ENCODE results near the gene POMZP3. TPM values are rescaled to one million over a fixed set of nuclear protein-coding genes. Genes with fewer than 3 reads are reported as not detected.
"Not testable (repeated sequence)": the region's sequence is repeated elsewhere in the genome, so short reads cannot be mapped to it uniquely, and the experiment has no call there.

Gene POMZP3
- total RNA-seq, 1 donor from 2014 or later, result 12.0 TPM

DNA sequence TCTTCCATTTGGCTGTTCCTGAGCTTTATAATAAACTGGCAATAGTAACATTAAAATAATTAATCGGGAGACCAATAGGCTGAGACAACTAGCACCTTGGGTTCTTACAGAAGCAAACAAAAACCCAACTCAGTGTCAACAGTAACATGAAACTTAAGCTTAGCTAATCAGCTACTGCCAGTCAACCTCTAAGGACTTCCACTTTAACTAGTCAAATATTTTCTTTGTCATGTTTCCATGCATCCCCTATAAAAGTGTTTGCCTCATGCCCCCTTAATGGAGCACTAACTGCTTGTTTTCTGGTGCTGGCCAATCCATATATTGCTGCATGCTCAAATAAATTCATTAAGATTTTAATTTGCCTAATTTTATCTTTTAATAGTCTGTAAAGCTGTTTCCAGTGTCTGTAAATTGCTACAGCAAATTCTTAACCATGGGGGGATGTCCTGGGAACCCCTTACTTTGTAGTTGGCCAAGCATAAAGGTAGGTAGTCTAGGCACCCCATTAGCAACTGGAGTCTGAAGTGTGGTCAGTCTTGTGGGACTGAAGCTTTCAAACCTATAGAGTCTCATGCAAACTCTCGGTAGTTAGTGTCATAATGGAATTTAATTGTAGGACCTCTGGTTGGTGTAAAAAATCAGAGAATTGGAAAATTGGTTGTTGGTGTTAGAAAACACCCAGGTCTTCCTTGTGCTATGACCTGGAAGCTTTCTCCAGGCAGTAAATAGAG is 40.3 kb downstream of the POMZP3 start:
- H3K27ac ChIP-seq; intact Hi-C loops (cut with DNase I); H3K36me3 ChIP-seq; H3K4me3 ChIP-seq; H3K27me3 ChIP-seq; DNase-seq; H3K9me3 ChIP-seq: not testable (repeated sequence)
- peak; percentile 32 for ATAC-seq
- peaks cover 42% of the 10 kb centered on the region for H3K4me1 ChIP-seq

- H3K9me3 ChIP-seq; H3K27me3 ChIP-seq; intact Hi-C loops (cut with DNase I); H3K4me3 ChIP-seq; ATAC-seq; DNase-seq; H3K36me3 ChIP-seq: not testable (repeated sequence)
- Histone ChIP-seq H3K27ac (peak overlapping the region; percentile 61), H3K4me1 (peaks cover 35% of the 10 kb centered on the region)
These were observed 43.3 kb downstream of the POMZP3 start for GRCh38 chr7:76583636-76584281.

GRCh38 chr7:76582848-76583631 is 44.0 kb downstream of the POMZP3 start:
- H3K4me3 ChIP-seq; H3K36me3 ChIP-seq; intact Hi-C loops (cut with DNase I); H3K27me3 ChIP-seq; H3K9me3 ChIP-seq: not testable (repeated sequence)
- DNase-seq (peak; percentile 69), ATAC-seq (peak; percentile 99)
- H3K4me1 ChIP-seq, result peaks cover 35% of the 10 kb centered on the region
- peak overlapping the region; percentile 65 for H3K27ac ChIP-seq

- H3K27ac ChIP-seq; H3K27me3 ChIP-seq; intact Hi-C loops (cut with DNase I); H3K4me3 ChIP-seq; H3K36me3 ChIP-seq; H3K9me3 ChIP-seq; DNase-seq; H3K4me1 ChIP-seq: not testable (repeated sequence)
- peak; percentile 69 for ATAC-seq
These were observed 51.0 kb downstream of the POMZP3 start for GRCh38 chr7:76575919-76576655.

- H3K27ac ChIP-seq; H3K9me3 ChIP-seq; intact Hi-C loops (cut with DNase I); H3K4me1 ChIP-seq; H3K4me3 ChIP-seq; H3K27me3 ChIP-seq; H3K36me3 ChIP-seq; DNase-seq: not testable (repeated sequence)
- ATAC-seq, result peak; percentile 55
These were observed 51.6 kb downstream of the POMZP3 start for GRCh38 chr7:76575431-76575830.

DNA sequence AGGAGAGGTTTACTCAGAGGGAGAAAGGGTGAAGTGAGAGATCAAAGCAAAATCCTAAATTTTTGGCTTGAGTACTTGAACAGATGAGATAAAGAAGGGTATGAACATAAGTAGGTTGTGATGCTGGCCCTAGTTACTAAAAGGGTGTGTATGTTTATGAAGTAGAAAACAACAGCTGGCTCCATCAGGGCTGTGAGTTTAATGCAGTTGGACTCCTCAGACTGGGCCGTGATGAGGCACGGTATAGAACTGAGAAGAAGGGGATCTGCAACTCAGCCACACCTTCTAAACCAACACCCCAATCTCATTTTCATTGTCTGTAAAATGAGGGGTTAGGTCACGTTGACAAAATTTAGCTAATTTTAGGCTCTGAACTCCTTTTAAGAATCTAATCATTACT is 54.8 kb downstream of the POMZP3 start:
- H3K27me3 ChIP-seq; H3K27ac ChIP-seq; H3K4me1 ChIP-seq; H3K36me3 ChIP-seq; intact Hi-C loops (cut with DNase I); ATAC-seq; H3K9me3 ChIP-seq; H3K4me3 ChIP-seq; DNase-seq: not testable (repeated sequence)

DNA sequence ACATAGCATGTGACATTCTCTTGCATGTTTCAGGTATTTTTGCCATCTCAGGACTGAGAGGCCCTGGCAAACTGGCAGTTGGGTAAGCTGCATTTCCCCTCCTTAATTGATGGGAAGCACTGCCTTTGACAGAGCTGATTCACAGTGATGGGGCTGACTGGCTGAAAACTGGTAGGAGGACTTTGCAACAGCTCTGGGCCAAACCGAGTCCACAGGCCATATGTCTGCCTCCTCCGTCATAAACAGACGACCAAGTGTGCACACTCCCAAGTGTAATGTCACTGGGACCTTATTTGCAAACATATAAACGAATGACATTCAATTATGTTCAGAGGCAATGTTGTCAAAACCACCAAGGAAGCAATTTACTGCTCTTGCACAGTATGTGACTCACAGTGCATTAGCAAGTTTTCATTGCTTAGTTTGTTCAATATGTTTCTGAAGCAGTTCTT is 56.7 kb downstream of the POMZP3 start:
- H3K27ac ChIP-seq; H3K4me1 ChIP-seq; DNase-seq; H3K27me3 ChIP-seq; H3K36me3 ChIP-seq; H3K9me3 ChIP-seq; H3K4me3 ChIP-seq; intact Hi-C loops (cut with DNase I): not testable (repeated sequence)
- peak; percentile 30 for ATAC-seq

- intact Hi-C loops (cut with DNase I); H3K36me3 ChIP-seq; H3K27ac ChIP-seq; H3K4me3 ChIP-seq; DNase-seq; H3K4me1 ChIP-seq; H3K9me3 ChIP-seq; ATAC-seq; H3K27me3 ChIP-seq: not testable (repeated sequence)
These were observed 58.3 kb downstream of the POMZP3 start for GRCh38 chr7:76568742-76569141.

DNA sequence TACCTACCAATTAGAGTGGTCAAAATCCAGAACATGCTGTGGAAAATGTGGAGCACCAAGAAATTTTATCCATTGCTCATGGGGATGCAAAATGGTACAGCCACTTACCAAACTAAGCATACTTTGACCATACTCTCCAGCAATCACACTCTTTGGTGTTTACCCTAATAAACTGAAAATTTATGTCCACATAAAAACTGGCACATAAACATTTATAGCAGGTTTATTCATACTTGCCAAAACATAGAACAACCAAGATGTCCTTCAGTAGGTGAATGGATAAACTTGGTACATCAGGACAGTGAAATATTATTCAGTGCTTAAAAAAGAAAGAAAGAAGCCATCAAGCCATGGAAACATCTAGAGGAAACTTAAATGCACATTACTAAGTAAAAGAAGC is 59.3 kb downstream of the POMZP3 start:
- H3K9me3 ChIP-seq; ATAC-seq; H3K27ac ChIP-seq; H3K4me3 ChIP-seq; H3K27me3 ChIP-seq; H3K4me1 ChIP-seq; DNase-seq; intact Hi-C loops (cut with DNase I); H3K36me3 ChIP-seq: not testable (repeated sequence)

DNA sequence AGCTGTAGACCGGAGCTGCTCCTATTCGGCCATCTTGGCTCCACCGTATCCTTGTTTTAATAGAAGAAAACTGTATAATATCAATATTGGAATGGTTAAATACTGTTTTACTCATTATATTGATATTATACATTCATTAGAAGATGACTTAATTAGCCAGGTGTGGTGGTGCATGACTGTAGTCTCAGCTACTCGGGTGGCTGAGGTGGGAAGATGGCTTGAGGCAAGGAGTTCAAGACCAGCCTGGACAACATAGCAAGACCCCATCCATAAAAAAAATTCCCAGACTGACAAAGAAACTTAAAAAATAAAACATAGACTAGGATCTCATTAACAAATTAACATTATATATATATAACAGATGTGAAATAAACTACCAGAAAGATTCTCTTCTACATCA is 59.8 kb downstream of the POMZP3 start:
- H3K27ac ChIP-seq; ATAC-seq; intact Hi-C loops (cut with DNase I); H3K9me3 ChIP-seq; H3K4me1 ChIP-seq; H3K36me3 ChIP-seq; H3K27me3 ChIP-seq; DNase-seq; H3K4me3 ChIP-seq: not testable (repeated sequence)

- intact Hi-C loops (cut with DNase I); H3K4me3 ChIP-seq; H3K27me3 ChIP-seq; H3K9me3 ChIP-seq; H3K27ac ChIP-seq; H3K36me3 ChIP-seq; DNase-seq; H3K4me1 ChIP-seq; ATAC-seq: not testable (repeated sequence)
These were observed 62.1 kb downstream of the POMZP3 start for GRCh38 chr7:76565001-76565400.

- H3K36me3 ChIP-seq; H3K9me3 ChIP-seq; ATAC-seq; intact Hi-C loops (cut with DNase I); DNase-seq; H3K27me3 ChIP-seq; H3K4me3 ChIP-seq; H3K27ac ChIP-seq; H3K4me1 ChIP-seq: not testable (repeated sequence)
These were observed 65.7 kb downstream of the POMZP3 start for GRCh38 chr7:76561342-76561741.

- ATAC-seq, result peak; percentile 33
- intact Hi-C loops (cut with DNase I); H3K4me1 ChIP-seq; H3K27me3 ChIP-seq; DNase-seq; H3K36me3 ChIP-seq; H3K27ac ChIP-seq; H3K4me3 ChIP-seq; H3K9me3 ChIP-seq: not testable (repeated sequence)
These were observed 66.9 kb downstream of the POMZP3 start for GRCh38 chr7:76560157-76560556.
